PC-9 (cell line): ENCODE data around the gene ADAMTS8.

Experiments
- EZH2 ChIP-seq: fragments of 200-600 bp; sonication (generic); IDR thresholded peaks from 2 replicates; pipeline ENCODE4 v1.8.0; 2017; ENCODE audit warnings: antibody characterized with exemption, low read depth
- TF ChIP-seq, protein P1 (sequence below): fragments of 200-600 bp; sonication (generic); conservative IDR thresholded peaks from 2 replicates; pipeline ENCODE4 v1.6.1; 2017; ENCODE audit warnings: mixed run types, antibody characterized with exemption, mild to moderate bottlenecking, moderate library complexity

GRCh38 chr11:130400781-130401483 lies 27.5 kb downstream of the ADAMTS8 start:
- TF ChIP-seq, protein P1, sequence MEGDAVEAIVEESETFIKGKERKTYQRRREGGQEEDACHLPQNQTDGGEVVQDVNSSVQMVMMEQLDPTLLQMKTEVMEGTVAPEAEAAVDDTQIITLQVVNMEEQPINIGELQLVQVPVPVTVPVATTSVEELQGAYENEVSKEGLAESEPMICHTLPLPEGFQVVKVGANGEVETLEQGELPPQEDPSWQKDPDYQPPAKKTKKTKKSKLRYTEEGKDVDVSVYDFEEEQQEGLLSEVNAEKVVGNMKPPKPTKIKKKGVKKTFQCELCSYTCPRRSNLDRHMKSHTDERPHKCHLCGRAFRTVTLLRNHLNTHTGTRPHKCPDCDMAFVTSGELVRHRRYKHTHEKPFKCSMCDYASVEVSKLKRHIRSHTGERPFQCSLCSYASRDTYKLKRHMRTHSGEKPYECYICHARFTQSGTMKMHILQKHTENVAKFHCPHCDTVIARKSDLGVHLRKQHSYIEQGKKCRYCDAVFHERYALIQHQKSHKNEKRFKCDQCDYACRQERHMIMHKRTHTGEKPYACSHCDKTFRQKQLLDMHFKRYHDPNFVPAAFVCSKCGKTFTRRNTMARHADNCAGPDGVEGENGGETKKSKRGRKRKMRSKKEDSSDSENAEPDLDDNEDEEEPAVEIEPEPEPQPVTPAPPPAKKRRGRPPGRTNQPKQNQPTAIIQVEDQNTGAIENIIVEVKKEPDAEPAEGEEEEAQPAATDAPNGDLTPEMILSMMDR: no peak
- no peak for TF ChIP-seq EZH2
